GM12801 (cell line): ENCODE data around the gene GPR17.

ENCODE experiments used
- TF ChIP-seq, protein P1 (sequence below): IDR thresholded peaks from one replicate; pipeline ENCODE4 v1.5.1; 2011; ENCODE audit warnings: control low read depth; ENCODE audit not compliant: insufficient read length; ENCODE audit errors: extremely low read depth

Gene GPR17

GRCh38 chr2:127609818-127610217, 36.1 kb upstream of the GPR17 start:
- TF ChIP-seq, protein P1, sequence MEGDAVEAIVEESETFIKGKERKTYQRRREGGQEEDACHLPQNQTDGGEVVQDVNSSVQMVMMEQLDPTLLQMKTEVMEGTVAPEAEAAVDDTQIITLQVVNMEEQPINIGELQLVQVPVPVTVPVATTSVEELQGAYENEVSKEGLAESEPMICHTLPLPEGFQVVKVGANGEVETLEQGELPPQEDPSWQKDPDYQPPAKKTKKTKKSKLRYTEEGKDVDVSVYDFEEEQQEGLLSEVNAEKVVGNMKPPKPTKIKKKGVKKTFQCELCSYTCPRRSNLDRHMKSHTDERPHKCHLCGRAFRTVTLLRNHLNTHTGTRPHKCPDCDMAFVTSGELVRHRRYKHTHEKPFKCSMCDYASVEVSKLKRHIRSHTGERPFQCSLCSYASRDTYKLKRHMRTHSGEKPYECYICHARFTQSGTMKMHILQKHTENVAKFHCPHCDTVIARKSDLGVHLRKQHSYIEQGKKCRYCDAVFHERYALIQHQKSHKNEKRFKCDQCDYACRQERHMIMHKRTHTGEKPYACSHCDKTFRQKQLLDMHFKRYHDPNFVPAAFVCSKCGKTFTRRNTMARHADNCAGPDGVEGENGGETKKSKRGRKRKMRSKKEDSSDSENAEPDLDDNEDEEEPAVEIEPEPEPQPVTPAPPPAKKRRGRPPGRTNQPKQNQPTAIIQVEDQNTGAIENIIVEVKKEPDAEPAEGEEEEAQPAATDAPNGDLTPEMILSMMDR, result no peak

DNA sequence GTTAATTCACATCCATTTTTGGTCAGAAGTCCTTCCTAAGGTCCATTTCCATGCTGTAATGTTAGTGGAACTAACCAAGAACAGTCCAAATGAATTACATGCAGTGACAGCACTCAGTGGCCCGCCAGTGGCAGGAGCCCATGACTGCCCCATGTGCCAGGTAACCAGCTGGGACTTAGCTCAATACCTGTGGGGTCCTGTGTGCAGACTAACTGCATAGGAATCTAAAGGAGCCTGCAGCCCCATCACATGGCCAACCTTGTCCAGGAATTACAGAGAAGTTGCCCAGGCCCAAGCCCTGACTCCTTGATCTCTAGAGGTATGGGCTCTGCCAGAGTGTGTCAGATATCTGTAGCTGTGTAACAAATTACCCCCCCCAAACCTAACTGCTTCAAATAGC, 35.4 kb upstream of the GPR17 start:
- TF ChIP-seq, protein P1, result no peak

DNA sequence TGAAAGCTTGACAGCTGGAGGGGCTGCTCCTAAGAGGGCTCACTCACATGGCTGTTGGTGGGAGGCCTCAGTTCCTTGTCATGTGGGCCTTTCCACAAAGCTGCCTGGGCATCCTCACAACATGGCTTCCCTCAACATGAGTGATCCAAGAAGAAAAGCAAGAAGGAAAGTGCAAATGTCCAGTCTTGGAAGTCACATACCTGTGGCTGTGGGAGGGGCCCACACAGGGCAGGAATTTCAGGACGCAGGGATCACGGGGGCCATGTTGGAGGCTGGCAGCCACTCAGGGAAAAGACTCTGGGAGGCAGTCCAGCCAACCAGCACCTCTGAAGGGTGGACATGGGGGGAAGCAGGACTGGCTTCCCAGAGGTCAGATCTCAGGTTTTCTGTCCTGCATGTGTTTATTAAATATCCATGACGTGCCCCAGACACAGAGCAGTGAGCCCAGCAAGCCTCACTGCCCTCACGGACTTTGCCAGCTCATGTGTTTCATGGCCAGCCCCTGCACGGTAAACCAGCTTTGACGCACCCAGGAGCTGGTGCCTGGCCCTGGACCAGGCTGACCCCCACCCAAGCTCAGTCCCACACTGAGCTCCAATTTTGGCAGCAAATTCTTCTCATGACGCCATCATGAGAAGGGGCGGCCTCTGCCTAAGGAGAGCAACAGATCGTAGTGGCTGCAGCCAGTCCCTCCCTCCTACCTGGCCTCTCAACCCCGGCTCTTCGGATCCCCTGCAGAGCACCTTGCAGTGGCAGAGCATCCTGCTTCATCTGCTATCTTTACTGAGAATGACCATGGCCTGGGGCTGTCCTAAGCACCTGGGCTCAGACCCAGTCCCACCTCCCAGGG, 34.7 kb upstream of the GPR17 start:
- TF ChIP-seq, protein P1, result no peak

DNA sequence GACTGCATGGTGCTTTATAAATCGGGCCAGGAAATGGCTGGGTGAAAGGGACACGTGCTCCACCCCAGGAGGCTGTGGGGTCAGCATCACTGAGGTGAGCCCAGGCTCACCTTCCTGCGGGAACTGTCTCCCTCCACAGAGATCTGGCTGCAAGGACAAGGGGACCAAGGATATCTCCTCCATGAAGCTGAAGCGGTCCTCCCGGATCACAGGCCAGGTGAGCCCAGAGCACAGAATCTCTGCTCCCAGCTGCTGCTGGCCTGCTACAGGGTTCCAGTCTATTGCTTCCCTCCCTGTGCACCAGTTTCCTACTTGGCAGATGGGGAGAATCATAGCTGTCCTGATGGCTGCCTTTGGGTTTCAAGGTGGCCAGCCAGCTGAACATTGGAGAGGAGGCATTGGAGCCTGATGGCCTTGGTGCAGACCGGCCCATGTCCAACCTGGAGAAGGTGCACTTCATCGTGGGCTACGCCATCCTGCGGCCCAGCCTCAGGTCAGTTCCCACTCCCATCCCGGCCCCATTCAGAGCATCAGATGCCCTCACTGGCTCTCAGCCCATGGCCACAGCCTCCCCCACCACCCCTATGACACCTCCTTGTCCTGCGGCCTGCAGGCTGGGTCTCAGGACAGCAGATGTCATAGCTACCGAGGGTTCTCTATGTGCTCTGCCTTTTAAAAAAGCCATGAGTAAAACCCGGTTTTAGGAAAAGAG, 33.7 kb upstream of the GPR17 start:
- TF ChIP-seq, protein P1, result no peak

GRCh38 chr2:127614246-127614645, 31.7 kb upstream of the GPR17 start:
- TF ChIP-seq, protein P1, result no peak

- TF ChIP-seq, protein P1, result no peak
Measured at GRCh38 chr2:127614731-127615130, 31.2 kb upstream of the GPR17 start.

DNA sequence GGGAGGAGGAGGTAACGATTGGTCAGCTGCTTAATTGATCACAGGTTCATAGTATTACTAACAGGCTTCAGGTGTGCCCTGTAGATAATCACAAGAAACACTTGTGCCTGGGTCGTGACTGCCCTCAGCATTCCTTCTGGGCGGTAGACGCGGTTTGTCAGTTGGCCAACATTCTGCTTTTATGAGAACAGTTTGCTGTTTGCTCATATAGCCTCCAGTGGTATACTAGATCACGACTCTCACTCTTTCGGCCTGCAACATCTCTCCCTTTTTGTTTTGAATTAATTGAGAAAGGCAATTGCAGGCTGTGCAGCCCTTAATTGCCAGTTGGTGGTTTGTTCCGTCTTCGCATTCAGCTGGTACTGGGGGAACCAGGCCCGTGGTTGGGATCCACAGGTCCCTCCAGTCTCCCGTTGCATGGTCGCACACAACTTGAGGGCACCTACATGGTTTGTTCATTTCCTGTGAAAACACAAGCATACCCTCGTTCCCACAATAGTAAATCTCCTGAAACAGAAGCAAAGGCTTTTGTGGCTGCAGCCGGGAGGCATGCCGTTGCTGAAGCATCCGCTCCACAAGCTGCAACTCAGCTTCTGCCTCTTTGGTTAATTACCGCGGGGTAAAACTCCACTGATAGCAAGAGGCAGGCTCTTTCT, 30.3 kb upstream of the GPR17 start:
- TF ChIP-seq, protein P1, result no peak
